ENCODE results near the gene CDYL2.

Gene CDYL2

DNA sequence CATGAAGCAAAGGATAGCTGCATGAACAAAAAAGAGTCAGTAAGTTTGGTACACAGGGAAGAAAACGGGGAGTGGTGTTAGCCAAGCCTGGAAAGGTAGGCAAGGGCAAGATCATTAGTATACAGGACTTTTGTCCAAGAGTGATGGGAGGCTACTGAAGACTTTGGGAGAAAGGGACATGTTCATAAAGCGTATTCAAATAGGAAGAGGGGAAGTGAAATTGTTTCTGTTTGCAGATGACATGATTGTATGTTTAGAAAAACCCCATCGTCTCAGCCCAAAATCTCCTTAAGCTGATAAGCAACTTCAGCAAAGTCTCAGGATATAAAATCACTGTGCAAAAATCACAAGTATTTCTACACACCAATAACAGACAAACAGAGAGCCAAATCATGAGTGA is 19.4 kb downstream of the CDYL2 start:
- H3K4me3 ChIP-seq (ENCODE audit: low read length), result no peak overlapping the region
- peaks cover 3% of the 10 kb centered on the region for H3K9me3 ChIP-seq (ENCODE audit: insufficient read depth, low read depth, low read length)
- no peaks in the 10 kb centered on the region for H3K27me3 ChIP-seq (ENCODE audit: insufficient read depth, low read length)
- H3K4me1 ChIP-seq (ENCODE audit: insufficient read depth, low read length), result peaks cover 12% of the 10 kb centered on the region; the same call in 1 of the 2 replicates
- no peak overlapping the region for H3K9ac ChIP-seq (ENCODE audit: low read depth, low read length)
- no peaks in the 10 kb centered on the region for H3K36me3 ChIP-seq (ENCODE audit: insufficient read depth, low read depth, low read length)
- no peak overlapping the region for H3K27ac ChIP-seq (ENCODE audit: low read length)

DNA sequence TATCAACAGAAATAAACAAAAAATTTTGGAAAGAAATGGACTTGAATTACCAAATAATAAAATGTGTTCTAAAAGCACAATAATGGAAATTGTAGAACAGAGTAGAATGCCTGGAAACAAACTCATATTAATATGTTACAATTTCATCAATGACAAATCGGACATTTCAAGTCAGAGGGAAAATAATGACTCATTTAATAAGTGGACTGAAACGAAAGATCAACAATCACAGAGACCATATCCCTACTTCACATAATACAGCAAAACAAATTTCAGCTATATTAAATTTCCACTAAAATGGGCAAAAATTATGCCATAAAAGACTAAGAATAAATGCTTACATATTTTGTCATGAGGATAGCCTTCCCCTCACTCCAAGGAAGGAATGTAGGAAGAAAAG is 25.7 kb downstream of the CDYL2 start:
- H3K36me3 ChIP-seq (ENCODE audit: insufficient read depth, low read depth, low read length), result no peaks in the 10 kb centered on the region
- no peaks in the 10 kb centered on the region for H3K27me3 ChIP-seq (ENCODE audit: insufficient read depth, low read length)
- no peak overlapping the region for H3K4me3 ChIP-seq (ENCODE audit: low read length)
- no peak overlapping the region for H3K27ac ChIP-seq (ENCODE audit: low read length)
- no peak overlapping the region for H3K9ac ChIP-seq (ENCODE audit: low read depth, low read length)
- H3K9me3 ChIP-seq (ENCODE audit: insufficient read depth, low read depth, low read length), result no peaks in the 10 kb centered on the region; the same call in none of the 2 replicates
- no peaks in the 10 kb centered on the region for H3K4me1 ChIP-seq (ENCODE audit: insufficient read depth, low read length)

DNA sequence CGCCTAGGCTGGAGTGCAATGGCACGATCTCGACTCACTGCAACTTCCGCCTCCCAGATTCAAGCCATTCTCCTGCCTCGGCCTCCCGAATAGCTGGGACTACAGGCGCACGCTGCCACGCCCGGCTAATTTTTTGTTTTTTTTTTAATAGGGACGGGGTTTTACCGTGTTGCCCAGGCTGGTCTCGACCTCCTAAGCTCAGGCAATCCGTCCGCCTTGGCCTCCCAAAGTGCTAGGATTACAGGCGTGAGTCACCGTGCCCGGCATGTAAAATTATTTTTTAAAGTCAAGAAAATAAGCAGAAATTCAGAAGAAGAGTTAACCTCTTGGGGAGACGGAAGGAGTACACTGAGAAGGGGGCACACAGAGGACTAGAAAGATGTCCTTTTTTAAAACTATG is 27.5 kb downstream of the CDYL2 start:
- Histone ChIP-seq H3K9ac (ENCODE audit: low read depth, low read length) (no peak overlapping the region), H3K27me3 (ENCODE audit: insufficient read depth, low read length) (no peaks in the 10 kb centered on the region), H3K27ac (ENCODE audit: low read length) (no peak overlapping the region), H3K4me3 (ENCODE audit: low read length) (no peak overlapping the region), H3K36me3 (ENCODE audit: insufficient read depth, low read depth, low read length) (no peaks in the 10 kb centered on the region), H3K4me1 (ENCODE audit: insufficient read depth, low read length) (no peaks in the 10 kb centered on the region), H3K9me3 (ENCODE audit: insufficient read depth, low read depth, low read length) (no peaks in the 10 kb centered on the region; the same call in 1 of the 2 replicates)

DNA sequence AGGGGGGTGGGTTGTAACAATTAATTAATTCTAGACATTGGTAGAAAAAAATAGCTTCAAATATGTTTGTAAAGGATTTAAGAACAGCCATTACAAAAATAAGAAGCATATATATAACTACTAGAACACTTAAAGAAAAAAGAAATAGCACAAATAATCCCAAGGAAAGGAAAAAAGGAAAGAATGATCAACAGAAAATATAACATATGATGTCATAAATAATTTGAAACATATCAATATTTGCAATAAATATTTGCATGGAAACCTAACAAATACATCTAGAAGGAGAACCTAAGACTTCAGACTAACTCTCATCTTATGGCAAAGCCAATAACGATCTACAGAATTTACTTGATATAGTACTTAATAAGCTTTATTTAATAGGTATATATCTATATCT is 28.9 kb downstream of the CDYL2 start:
- H3K4me1 ChIP-seq (ENCODE audit: insufficient read depth, low read length), result no peaks in the 10 kb centered on the region
- H3K27ac ChIP-seq (ENCODE audit: low read length), result no peak overlapping the region

DNA sequence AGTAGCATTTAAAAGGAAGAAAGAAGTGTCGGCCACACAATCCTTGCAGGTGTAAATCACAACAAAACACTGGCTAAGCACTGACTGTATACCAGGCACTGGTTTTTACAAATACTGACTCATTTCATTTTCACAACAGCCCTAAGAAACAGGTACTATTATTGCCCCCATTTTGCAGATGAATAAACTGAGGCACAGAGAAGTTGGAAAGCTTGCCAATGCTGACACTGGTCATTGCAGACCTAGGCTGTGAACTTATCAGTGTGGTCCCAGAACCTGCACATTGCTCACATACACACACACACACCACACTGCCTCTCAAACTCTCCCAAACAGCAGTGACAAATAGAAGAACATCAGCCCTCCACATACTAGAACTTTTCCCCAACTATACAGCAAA is 37.6 kb downstream of the CDYL2 start:
- H3K4me1 ChIP-seq (ENCODE audit: insufficient read depth, low read length), result no peaks in the 10 kb centered on the region
- no peaks in the 10 kb centered on the region for H3K36me3 ChIP-seq (ENCODE audit: insufficient read depth, low read depth, low read length)
- H3K27me3 ChIP-seq (ENCODE audit: insufficient read depth, low read length), result no peaks in the 10 kb centered on the region
- peaks cover 2% of the 10 kb centered on the region; the same call in 1 of the 2 replicates for H3K9me3 ChIP-seq (ENCODE audit: insufficient read depth, low read depth, low read length)
- no peak overlapping the region for H3K27ac ChIP-seq (ENCODE audit: low read length)
- no peak overlapping the region for H3K4me3 ChIP-seq (ENCODE audit: low read length)
- no peak overlapping the region for H3K9ac ChIP-seq (ENCODE audit: low read depth, low read length)

More for the DNA sequence above, 28.9 kb downstream of the CDYL2 start:
- peaks cover 2% of the 10 kb centered on the region; the same call in 1 of the 2 replicates for H3K9me3 ChIP-seq (ENCODE audit: insufficient read depth, low read depth, low read length)
- no peaks in the 10 kb centered on the region for H3K36me3 ChIP-seq (ENCODE audit: insufficient read depth, low read depth, low read length)
- H3K4me3 ChIP-seq (ENCODE audit: low read length), result no peak overlapping the region
- no peaks in the 10 kb centered on the region for H3K27me3 ChIP-seq (ENCODE audit: insufficient read depth, low read length)
- no peak overlapping the region for H3K9ac ChIP-seq (ENCODE audit: low read depth, low read length)

DNA sequence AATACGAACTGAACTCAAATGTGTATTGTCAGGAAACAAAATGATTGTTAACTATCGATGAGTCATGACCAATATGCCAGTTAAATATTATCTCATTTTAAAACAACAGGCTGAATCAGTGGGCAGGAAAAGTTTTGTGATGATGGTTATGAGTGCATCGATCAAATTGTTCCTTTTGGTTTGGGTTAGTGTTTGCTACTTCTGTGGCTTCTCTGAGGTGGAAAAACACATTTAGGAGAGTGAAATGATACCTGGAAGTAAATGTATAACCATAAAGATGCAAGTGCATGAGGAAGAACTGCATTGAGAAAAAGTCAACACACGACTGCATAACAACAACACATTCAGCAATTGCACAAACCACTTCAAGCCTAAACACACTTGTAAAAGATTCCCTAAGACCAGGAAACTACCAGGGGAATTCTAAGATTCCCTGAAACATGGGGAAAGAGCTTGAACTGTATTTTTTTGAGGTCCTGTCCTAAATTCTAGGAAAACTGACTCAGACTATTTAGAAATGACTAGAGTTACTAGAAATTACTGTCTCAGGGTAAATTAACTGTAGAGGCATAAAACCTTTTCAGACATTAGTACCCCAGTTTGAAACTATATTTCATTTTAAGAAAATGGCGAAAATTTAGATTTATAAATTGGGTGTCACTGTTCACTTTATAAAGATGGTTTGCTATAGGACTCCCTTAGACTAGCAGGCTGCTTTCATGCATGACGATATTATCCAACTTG is 44.8 kb downstream of the CDYL2 start:
- Histone ChIP-seq H3K9ac (ENCODE audit: low read depth, low read length) (no peak overlapping the region), H3K36me3 (ENCODE audit: insufficient read depth, low read depth, low read length) (no peaks in the 10 kb centered on the region), H3K27me3 (ENCODE audit: insufficient read depth, low read length) (no peaks in the 10 kb centered on the region), H3K27ac (ENCODE audit: low read length) (no peak overlapping the region), H3K4me3 (ENCODE audit: low read length) (no peak overlapping the region), H3K9me3 (ENCODE audit: insufficient read depth, low read depth, low read length) (no peaks in the 10 kb centered on the region), H3K4me1 (ENCODE audit: insufficient read depth, low read length) (no peaks in the 10 kb centered on the region)

DNA sequence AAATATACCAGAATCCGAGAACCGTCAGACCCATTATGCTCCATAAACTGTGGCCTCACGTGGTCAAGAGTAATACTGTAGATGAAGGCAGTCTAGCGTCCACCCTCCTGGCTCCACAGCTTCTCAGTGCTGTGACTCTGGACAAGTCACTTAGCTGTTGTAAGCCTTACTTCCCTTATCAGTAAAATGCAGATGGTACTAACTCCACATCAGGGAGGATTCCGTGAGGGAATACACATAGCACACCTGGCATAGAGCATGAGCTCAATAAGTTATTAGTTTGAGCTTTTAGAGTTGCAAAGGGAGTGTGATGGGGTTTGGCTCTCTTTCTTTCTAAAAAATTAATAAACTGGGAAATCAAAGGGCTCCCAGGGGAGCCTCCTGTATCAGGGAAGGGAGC is 49.9 kb downstream of the CDYL2 start:
- H3K36me3 ChIP-seq (ENCODE audit: insufficient read depth, low read depth, low read length), result no peaks in the 10 kb centered on the region
- no peak overlapping the region for H3K27ac ChIP-seq (ENCODE audit: low read length)
- H3K27me3 ChIP-seq (ENCODE audit: insufficient read depth, low read length), result no peaks in the 10 kb centered on the region
- H3K4me3 ChIP-seq (ENCODE audit: low read length), result no peak overlapping the region
- no peaks in the 10 kb centered on the region for H3K9me3 ChIP-seq (ENCODE audit: insufficient read depth, low read depth, low read length)
- H3K9ac ChIP-seq (ENCODE audit: low read depth, low read length), result no peak overlapping the region
- no peaks in the 10 kb centered on the region; the same call in 1 of the 2 replicates for H3K4me1 ChIP-seq (ENCODE audit: insufficient read depth, low read length)

DNA sequence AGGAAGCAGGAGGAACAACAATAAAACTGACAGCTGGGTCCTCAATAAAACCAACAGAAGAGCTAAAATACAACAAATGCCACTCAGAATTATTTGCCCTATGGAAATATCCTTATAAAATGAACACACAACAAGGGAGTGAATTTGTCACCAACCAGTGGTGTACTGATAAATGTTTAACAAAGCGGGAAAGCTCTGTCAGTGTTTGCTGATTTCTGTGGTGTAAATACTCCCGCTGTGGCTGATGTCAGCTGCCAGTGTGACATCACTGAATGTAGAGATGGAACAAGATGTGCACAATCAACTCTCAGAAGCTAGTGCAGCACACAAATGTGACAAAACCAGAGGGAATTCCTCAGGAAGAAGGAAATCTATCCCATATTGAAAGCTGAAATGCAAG is 51.9 kb downstream of the CDYL2 start:
- H3K27me3 ChIP-seq (ENCODE audit: insufficient read depth, low read length), result no peaks in the 10 kb centered on the region
- H3K9ac ChIP-seq (ENCODE audit: low read depth, low read length), result no peak overlapping the region
- H3K27ac ChIP-seq (ENCODE audit: low read length), result no peak overlapping the region
- no peaks in the 10 kb centered on the region for H3K36me3 ChIP-seq (ENCODE audit: insufficient read depth, low read depth, low read length)
- H3K4me3 ChIP-seq (ENCODE audit: low read length), result no peak overlapping the region
- H3K4me1 ChIP-seq (ENCODE audit: insufficient read depth, low read length), result no peaks in the 10 kb centered on the region; the same call in 1 of the 2 replicates
- no peaks in the 10 kb centered on the region for H3K9me3 ChIP-seq (ENCODE audit: insufficient read depth, low read depth, low read length)

DNA sequence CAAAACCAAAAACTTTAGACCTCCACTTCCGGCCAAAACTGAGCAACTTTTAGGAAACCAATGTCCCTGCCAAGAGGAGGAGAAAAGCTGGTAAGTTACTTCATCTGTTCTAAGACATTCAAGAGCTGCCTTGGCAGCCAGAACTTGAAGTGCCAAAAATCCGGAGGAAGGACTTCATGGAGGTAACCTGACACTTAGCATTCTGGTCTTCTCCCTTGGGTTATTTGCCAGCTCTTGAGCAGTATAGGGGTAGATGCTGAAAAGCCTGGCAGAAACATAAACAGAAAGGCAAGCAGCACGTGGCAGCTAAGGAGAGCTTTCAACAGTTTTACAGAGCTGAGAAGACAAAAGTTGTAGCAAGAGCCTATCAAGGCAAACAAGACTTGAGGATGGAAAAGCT is 53.2 kb downstream of the CDYL2 start:
- Histone ChIP-seq H3K9ac (ENCODE audit: low read depth, low read length) (no peak overlapping the region), H3K9me3 (ENCODE audit: insufficient read depth, low read depth, low read length) (no peaks in the 10 kb centered on the region), H3K27ac (ENCODE audit: low read length) (no peak overlapping the region), H3K27me3 (ENCODE audit: insufficient read depth, low read length) (no peaks in the 10 kb centered on the region), H3K4me3 (ENCODE audit: low read length) (no peak overlapping the region), H3K4me1 (ENCODE audit: insufficient read depth, low read length) (no peaks in the 10 kb centered on the region; the same call in 1 of the 2 replicates), H3K36me3 (ENCODE audit: insufficient read depth, low read depth, low read length) (no peaks in the 10 kb centered on the region)

DNA sequence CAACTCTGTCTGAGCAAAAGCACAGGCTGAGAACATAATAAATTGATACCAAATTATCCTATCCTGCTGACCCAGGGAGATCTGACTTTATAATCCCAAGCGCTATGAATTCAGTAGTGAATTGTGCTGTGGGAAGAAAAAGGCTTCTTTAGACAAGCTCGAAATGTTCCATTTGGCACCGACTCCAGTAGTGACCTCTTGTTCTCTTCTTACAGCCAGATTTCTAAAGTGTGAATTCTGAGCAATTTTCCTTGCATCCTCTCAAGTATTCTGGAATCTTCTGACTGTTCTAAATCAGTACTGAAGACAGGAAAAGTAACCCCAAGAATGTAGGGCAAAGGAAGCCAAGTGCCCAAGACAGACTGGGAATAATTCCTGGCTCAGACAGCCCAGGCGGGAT is 58.2 kb downstream of the CDYL2 start:
- Histone ChIP-seq H3K27ac (ENCODE audit: low read length) (no peak overlapping the region), H3K4me3 (ENCODE audit: low read length) (no peak overlapping the region)

DNA sequence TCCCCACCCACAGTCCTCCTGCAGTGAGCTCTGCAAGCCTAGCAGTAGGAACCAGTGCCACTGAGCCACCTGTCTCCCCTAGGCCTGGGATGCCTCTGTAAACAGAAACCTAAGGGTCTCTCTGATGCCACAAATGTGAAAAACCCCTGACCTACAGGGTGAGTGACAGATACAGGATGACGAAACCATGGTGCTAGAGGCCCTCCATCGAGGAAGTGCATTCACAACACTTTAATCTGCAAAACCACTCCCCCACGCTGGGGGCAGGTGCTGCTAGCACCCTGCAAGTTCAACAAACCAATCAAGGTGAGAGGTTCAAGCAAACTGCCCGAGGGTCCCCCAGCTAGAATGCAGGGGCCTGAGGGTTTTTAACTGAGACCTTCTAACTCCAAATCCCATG is 59.5 kb downstream of the CDYL2 start:
- H3K27me3 ChIP-seq (ENCODE audit: insufficient read depth, low read length), result no peaks in the 10 kb centered on the region
- no peak overlapping the region for H3K27ac ChIP-seq (ENCODE audit: low read length)
- no peak overlapping the region for H3K4me3 ChIP-seq (ENCODE audit: low read length)
- no peaks in the 10 kb centered on the region for H3K36me3 ChIP-seq (ENCODE audit: insufficient read depth, low read depth, low read length)
- H3K4me1 ChIP-seq (ENCODE audit: insufficient read depth, low read length), result no peaks in the 10 kb centered on the region; the same call in 1 of the 2 replicates
- H3K9ac ChIP-seq (ENCODE audit: low read depth, low read length), result no peak overlapping the region
- peaks cover 10% of the 10 kb centered on the region; the same call in 1 of the 2 replicates for H3K9me3 ChIP-seq (ENCODE audit: insufficient read depth, low read depth, low read length)

More for the DNA sequence above, 58.2 kb downstream of the CDYL2 start:
- H3K36me3 ChIP-seq (ENCODE audit: insufficient read depth, low read depth, low read length), result no peaks in the 10 kb centered on the region
- no peak overlapping the region for H3K9ac ChIP-seq (ENCODE audit: low read depth, low read length)
- H3K4me1 ChIP-seq (ENCODE audit: insufficient read depth, low read length), result no peaks in the 10 kb centered on the region; the same call in none of the 2 replicates
- H3K27me3 ChIP-seq (ENCODE audit: insufficient read depth, low read length), result no peaks in the 10 kb centered on the region
- 0 out of 2 replicates have a peak, but pooled peaks cover 3% of the 10 kb centered on the region for H3K9me3 ChIP-seq (ENCODE audit: insufficient read depth, low read depth, low read length)

DNA sequence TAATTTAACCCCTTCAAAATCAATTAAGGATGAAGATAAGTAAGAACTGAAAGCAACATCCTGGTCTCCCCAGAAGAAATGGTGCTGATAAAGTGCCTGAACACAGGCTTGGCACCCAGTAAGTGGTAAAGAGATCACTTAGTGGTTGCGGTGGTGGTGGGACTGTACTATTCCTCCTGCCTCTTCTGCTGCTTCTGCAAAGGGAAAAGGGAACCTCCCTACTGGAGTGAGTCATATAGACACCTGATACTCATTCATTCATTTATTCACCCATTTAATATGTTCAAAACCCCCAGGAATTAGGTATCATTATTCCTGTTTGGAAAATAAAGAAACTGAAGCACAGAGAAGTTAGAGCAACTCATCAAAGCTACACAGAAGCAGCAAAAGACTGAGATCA is 60.6 kb downstream of the CDYL2 start:
- H3K9ac ChIP-seq (ENCODE audit: low read depth, low read length), result no peak overlapping the region
- H3K36me3 ChIP-seq (ENCODE audit: insufficient read depth, low read depth, low read length), result no peaks in the 10 kb centered on the region
- H3K4me1 ChIP-seq (ENCODE audit: insufficient read depth, low read length), result no peaks in the 10 kb centered on the region; the same call in 1 of the 2 replicates
- no peak overlapping the region for H3K27ac ChIP-seq (ENCODE audit: low read length)
- H3K9me3 ChIP-seq (ENCODE audit: insufficient read depth, low read depth, low read length), result peaks cover 11% of the 10 kb centered on the region; the same call in 1 of the 2 replicates
- no peak overlapping the region for H3K4me3 ChIP-seq (ENCODE audit: low read length)
- H3K27me3 ChIP-seq (ENCODE audit: insufficient read depth, low read length), result no peaks in the 10 kb centered on the region

Data from iPS-20b (cell line).